ACC112 (cell line): ENCODE data around the gene TRIO.
"Not testable (repeated sequence)": the region's sequence is repeated elsewhere in the genome, so short reads cannot be mapped to it uniquely, and the experiment has no call there.

Experiments used
- H2AFZ ChIP-seq: fragments of 200-600 bp; sonication (generic); one replicate; pipeline ENCODE4 v1.6.0; 2017; ENCODE audit warnings: antibody characterized with exemption, low read length; ENCODE audit not compliant: unreplicated experiment
- H3K27ac ChIP-seq: fragments of 200-600 bp; sonication (generic); 2 replicates; pipeline ENCODE4 v1.5.1; 2014; ENCODE audit warnings: low read depth, mild to moderate bottlenecking, antibody characterized with exemption, low read length, moderate library complexity
- H3K27me3 ChIP-seq: fragments of 200-600 bp; sonication (generic); 2 replicates; pipeline ENCODE4 v1.6.1; 2014; ENCODE audit warnings: mild to moderate bottlenecking, antibody characterized with exemption, low read length, moderate library complexity, mixed read lengths; ENCODE audit not compliant: insufficient read depth
- H3K36me3 ChIP-seq: fragments of 200-600 bp; sonication (generic); 2 replicates; pipeline ENCODE4 v1.6.1; 2016; ENCODE audit warnings: mild to moderate bottlenecking, antibody characterized with exemption, low read length, moderate library complexity, mixed read lengths; ENCODE audit not compliant: insufficient read depth
- H3K4me1 ChIP-seq: fragments of 200-600 bp; sonication (generic); one replicate; pipeline ENCODE4 v1.6.1; 2016; ENCODE audit warnings: low read length, mixed read lengths; ENCODE audit not compliant: insufficient read depth, unreplicated experiment, control insufficient read depth
- H3K4me3 ChIP-seq: fragments of 200-600 bp; sonication (generic); 2 replicates; pipeline ENCODE4 v1.5.1; 2014; ENCODE audit warnings: mild to moderate bottlenecking, low read depth, low read length
- H3K79me2 ChIP-seq: fragments of 200-600 bp; sonication (generic); one replicate; pipeline ENCODE4 v1.6.0; 2016; ENCODE audit warnings: low read length; ENCODE audit not compliant: control insufficient read depth, unreplicated experiment, insufficient read depth

TRIO gene

GRCh38 chr5:14432931-14433589 lies 289.9 kb downstream of the TRIO start:
- Histone ChIP-seq H3K27ac (0 out of 2 replicates have a peak overlapping the region, but pooled peaks have one; percentile 1), H3K79me2 (peaks cover 65% of the 10 kb centered on the region)

DNA sequence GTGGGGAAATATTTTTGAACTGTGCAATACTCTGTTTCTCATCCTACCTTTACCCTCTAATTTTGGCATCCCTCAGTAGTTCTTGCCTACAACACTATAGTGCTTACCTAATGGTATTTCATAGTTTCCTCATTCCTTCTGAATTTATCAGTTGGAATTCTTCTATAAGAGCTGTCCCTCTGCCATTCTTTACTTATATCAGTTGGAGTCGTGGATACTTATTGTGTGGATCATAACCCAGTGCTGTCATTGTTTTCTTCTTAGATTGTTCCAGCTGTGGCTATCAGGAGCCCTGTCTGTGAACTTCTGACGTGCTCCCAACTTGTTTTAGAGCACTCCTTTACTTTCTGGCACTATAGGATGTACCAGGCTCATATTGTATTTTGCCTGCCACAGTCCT lies 292.3 kb downstream of the TRIO start:
- no peak overlapping the region for H2AFZ ChIP-seq
- H3K36me3 ChIP-seq = peaks cover 7% of the 10 kb centered on the region; the same call in 1 of the 2 replicates
- peak overlapping the region; percentile 20; the same call in 1 of the 2 replicates for H3K27ac ChIP-seq
- peaks cover 62% of the 10 kb centered on the region for H3K79me2 ChIP-seq
- H3K27me3 ChIP-seq = no peaks in the 10 kb centered on the region
- H3K4me3 ChIP-seq = no peak overlapping the region
- peaks cover 32% of the 10 kb centered on the region for H3K4me1 ChIP-seq

More at GRCh38 chr5:14432931-14433589, 289.9 kb downstream of the TRIO start:
- no peak overlapping the region for H2AFZ ChIP-seq
- peaks cover 23% of the 10 kb centered on the region for H3K4me1 ChIP-seq
- H3K4me3 ChIP-seq = no peak overlapping the region
- H3K36me3 ChIP-seq = peaks cover 13% of the 10 kb centered on the region
- no peaks in the 10 kb centered on the region for H3K27me3 ChIP-seq

- H3K79me2 ChIP-seq = peaks cover 61% of the 10 kb centered on the region
- peak overlapping the region; percentile 20; the same call in 1 of the 2 replicates for H3K27ac ChIP-seq
- not testable (repeated sequence) for H3K4me3 ChIP-seq, H2AFZ ChIP-seq, H3K36me3 ChIP-seq, H3K27me3 ChIP-seq
- H3K4me1 ChIP-seq = peaks cover 32% of the 10 kb centered on the region
Measured at GRCh38 chr5:14436122-14436521, 293.0 kb downstream of the TRIO start.

DNA sequence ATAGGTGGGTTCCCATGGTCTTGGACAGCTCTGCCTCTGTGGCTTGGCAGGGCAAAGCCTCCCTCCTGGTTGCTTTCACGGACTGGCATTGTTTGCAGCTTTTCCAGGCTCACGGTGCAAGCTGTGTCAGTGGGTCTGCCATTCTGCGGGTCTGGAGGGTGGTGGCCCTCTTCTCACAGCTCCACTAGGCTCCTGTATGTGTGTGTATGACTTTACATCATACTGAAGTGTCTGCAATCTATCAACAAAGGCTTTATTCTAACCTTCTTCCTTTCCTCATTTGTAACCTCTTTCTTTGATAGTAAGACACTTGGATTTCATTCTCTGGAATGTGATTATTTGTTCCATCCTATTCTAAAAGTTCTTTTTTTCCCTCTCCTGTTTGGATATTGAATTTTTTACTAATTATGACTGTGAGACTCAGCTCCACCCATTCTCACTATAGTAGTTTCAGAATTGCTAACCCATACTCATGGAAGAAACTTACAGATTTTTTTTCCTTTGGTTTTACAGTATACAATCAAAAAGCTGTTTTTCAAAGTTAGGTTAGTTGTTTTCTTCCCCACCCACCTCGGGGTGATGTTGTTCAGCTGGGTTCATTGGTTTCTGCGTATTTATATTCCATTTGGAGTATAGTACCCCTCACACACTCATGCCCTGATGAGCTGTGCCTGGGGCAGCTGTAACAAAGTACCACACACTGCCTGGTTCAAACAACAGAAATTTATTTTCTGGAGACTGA lies 293.8 kb downstream of the TRIO start:
- Histone ChIP-seq H3K4me1 (peaks cover 35% of the 10 kb centered on the region), H2AFZ (no peak overlapping the region), H3K4me3 (no peak overlapping the region), H3K79me2 (peaks cover 65% of the 10 kb centered on the region), H3K36me3 (peaks cover 10% of the 10 kb centered on the region; the same call in 1 of the 2 replicates), H3K27me3 (no peaks in the 10 kb centered on the region), H3K27ac (peak overlapping the region; percentile 98)

DNA sequence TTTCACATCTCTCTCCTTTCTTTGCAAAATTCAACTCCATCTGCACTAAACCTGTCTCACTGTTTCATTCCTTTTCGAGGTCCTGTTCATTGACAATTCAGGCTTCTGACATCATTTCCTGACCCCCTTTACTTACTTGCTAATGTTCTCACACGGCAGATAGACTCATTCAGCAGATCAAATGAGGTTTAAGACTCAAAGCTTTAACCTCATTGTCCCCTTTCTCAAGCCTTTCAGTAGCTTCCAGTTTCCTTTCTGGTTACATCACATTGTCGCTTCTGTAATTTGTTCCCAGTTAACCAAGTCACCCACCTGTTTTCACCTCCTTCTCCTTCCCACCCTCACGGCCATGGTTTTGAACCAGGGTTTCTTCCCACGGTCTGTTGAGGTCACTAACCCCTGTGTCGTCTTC lies 295.1 kb downstream of the TRIO start:
- peaks cover 47% of the 10 kb centered on the region for H3K4me1 ChIP-seq

GRCh38 chr5:14439087-14439871 lies 296.1 kb downstream of the TRIO start:
- Histone ChIP-seq H3K4me3 (peak overlapping the region; percentile 80), H3K4me1 (peaks cover 58% of the 10 kb centered on the region), H2AFZ (no peak overlapping the region), H3K27me3 (no peaks in the 10 kb centered on the region), H3K79me2 (peaks cover 76% of the 10 kb centered on the region), H3K36me3 (peaks cover 18% of the 10 kb centered on the region; the same call in 1 of the 2 replicates), H3K27ac (peak overlapping the region; percentile 98)

More for the DNA sequence above, 295.1 kb downstream of the TRIO start:
- Histone ChIP-seq H3K4me3 (no peak overlapping the region), H3K79me2 (peaks cover 68% of the 10 kb centered on the region), H3K27ac (peak overlapping the region; percentile 98), H2AFZ (no peak overlapping the region), H3K36me3 (peaks cover 16% of the 10 kb centered on the region; the same call in 1 of the 2 replicates), H3K27me3 (no peaks in the 10 kb centered on the region)

- peak overlapping the region; percentile 98 for H3K27ac ChIP-seq
- H2AFZ ChIP-seq = no peak overlapping the region
- H3K36me3 ChIP-seq = peaks cover 19% of the 10 kb centered on the region; the same call in 1 of the 2 replicates
- H3K79me2 ChIP-seq = peaks cover 78% of the 10 kb centered on the region
- peak overlapping the region; percentile 80 for H3K4me3 ChIP-seq
- peaks cover 65% of the 10 kb centered on the region for H3K4me1 ChIP-seq
- H3K27me3 ChIP-seq = no peaks in the 10 kb centered on the region
Measured at GRCh38 chr5:14440223-14440581, 297.1 kb downstream of the TRIO start.

- H3K4me1 ChIP-seq = peaks cover 65% of the 10 kb centered on the region
- H3K4me3 ChIP-seq = peak overlapping the region; percentile 80
- peaks cover 17% of the 10 kb centered on the region; the same call in 1 of the 2 replicates for H3K36me3 ChIP-seq
- no peak overlapping the region for H2AFZ ChIP-seq
- H3K79me2 ChIP-seq = peaks cover 78% of the 10 kb centered on the region
- H3K27me3 ChIP-seq = no peaks in the 10 kb centered on the region
- H3K27ac ChIP-seq = peak overlapping the region; percentile 98
Measured at GRCh38 chr5:14440582-14441431, 297.7 kb downstream of the TRIO start.

DNA sequence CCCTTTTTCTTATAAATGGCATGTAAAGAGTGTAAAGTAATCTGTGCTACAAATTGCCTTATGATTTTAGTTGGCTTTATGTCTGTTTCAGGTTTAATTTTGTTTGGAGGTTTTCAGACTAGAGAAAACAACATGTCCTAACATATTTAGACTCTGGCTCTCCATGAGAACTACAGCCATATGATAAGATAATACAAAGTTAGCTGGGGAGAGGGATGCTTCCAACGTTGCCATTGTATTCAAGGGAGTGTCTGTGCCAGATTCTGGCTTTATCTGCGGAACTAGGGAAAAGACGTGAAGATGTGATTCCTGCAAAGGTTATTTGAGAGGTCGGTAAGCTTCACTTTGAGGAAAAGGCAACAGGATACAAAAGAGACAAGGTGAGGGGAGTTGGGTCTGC lies 298.5 kb downstream of the TRIO start:
- Histone ChIP-seq H3K27me3 (no peaks in the 10 kb centered on the region), H3K27ac (peak overlapping the region; percentile 98), H2AFZ (no peak overlapping the region), H3K36me3 (peaks cover 15% of the 10 kb centered on the region; the same call in 1 of the 2 replicates), H3K79me2 (peaks cover 83% of the 10 kb centered on the region), H3K4me1 (peaks cover 71% of the 10 kb centered on the region), H3K4me3 (peak overlapping the region; percentile 80)
